Liver (tissue), 3 donors: ENCODE data around the gene SIK3.

Experiments used
- ATF3 ChIP-seq: IDR thresholded peaks from 2 replicates; pipeline ENCODE4 v1.6.1; 2016; ENCODE audit warnings: antibody characterized with exemption
- CTCF ChIP-seq: fragments of 150-350 bp; IDR thresholded peaks from 2 replicates; pipeline ENCODE4 v1.5.1; 2017; ENCODE audit warnings: improper control_type of control experiment, low read depth, low read length; ENCODE audit not compliant: missing input control
- FOXA1 ChIP-seq: IDR thresholded peaks from 2 replicates; pipeline ENCODE4 v1.6.1; 2016; ENCODE audit warnings: antibody characterized with exemption
- GABPA ChIP-seq, 2 donors: IDR thresholded peaks in 1 of 2; conservative IDR thresholded peaks in 1 of 2; 2 replicates each; pipeline ENCODE4 v1.6.1; 2016; ENCODE audit warnings: antibody characterized with exemption in 2 of 2, mild to moderate bottlenecking in 1 of 2, moderate library complexity in 1 of 2
- HNF4A ChIP-seq, 2 donors: conservative IDR thresholded peaks; 2 replicates each; pipeline ENCODE4 v1.6.1; 2016; ENCODE audit warnings: antibody characterized with exemption in 2 of 2, mild to moderate bottlenecking in 2 of 2
- JUND ChIP-seq, 2 donors: IDR thresholded peaks; 2 replicates each; pipeline ENCODE4 v1.6.1; 2016; ENCODE audit warnings: antibody characterized with exemption in 2 of 2
- MAX ChIP-seq: IDR thresholded peaks from 2 replicates; pipeline ENCODE4 v1.6.1; 2016; ENCODE audit warnings: antibody characterized with exemption
- NR2F2 ChIP-seq: IDR thresholded peaks from 2 replicates; pipeline ENCODE4 v1.6.1; 2016; ENCODE audit warnings: antibody characterized with exemption
- RXRA ChIP-seq, 2 donors: IDR thresholded peaks; 2 replicates each; pipeline ENCODE4 v1.6.1; 2017 to 2018; ENCODE audit warnings: antibody characterized with exemption in 2 of 2, mild to moderate bottlenecking in 1 of 2
- SP1 ChIP-seq: IDR thresholded peaks from 2 replicates; pipeline ENCODE4 v1.6.1; 2018; ENCODE audit warnings: antibody characterized with exemption, mild to moderate bottlenecking
- TAF1 ChIP-seq: conservative IDR thresholded peaks from 2 replicates; pipeline ENCODE4 v1.6.1; 2016; ENCODE audit warnings: antibody characterized with exemption, mild to moderate bottlenecking
- ZBTB33 ChIP-seq: IDR thresholded peaks from 2 replicates; pipeline ENCODE4 v1.6.1; 2016; ENCODE audit warnings: antibody characterized with exemption
- TF ChIP-seq, protein P1 (sequence below): IDR thresholded peaks from 2 replicates; pipeline ENCODE4 v1.6.1; 2016; ENCODE audit warnings: antibody characterized with exemption, mild to moderate bottlenecking
- donor health status: healthy.
- donor health status: healthy.

GRCh38 chr11:116793772-116794097 lies 304.5 kb downstream of the SIK3 start:
- TF ChIP-seq CTCF, result no peak
- TF ChIP-seq, protein P1, sequence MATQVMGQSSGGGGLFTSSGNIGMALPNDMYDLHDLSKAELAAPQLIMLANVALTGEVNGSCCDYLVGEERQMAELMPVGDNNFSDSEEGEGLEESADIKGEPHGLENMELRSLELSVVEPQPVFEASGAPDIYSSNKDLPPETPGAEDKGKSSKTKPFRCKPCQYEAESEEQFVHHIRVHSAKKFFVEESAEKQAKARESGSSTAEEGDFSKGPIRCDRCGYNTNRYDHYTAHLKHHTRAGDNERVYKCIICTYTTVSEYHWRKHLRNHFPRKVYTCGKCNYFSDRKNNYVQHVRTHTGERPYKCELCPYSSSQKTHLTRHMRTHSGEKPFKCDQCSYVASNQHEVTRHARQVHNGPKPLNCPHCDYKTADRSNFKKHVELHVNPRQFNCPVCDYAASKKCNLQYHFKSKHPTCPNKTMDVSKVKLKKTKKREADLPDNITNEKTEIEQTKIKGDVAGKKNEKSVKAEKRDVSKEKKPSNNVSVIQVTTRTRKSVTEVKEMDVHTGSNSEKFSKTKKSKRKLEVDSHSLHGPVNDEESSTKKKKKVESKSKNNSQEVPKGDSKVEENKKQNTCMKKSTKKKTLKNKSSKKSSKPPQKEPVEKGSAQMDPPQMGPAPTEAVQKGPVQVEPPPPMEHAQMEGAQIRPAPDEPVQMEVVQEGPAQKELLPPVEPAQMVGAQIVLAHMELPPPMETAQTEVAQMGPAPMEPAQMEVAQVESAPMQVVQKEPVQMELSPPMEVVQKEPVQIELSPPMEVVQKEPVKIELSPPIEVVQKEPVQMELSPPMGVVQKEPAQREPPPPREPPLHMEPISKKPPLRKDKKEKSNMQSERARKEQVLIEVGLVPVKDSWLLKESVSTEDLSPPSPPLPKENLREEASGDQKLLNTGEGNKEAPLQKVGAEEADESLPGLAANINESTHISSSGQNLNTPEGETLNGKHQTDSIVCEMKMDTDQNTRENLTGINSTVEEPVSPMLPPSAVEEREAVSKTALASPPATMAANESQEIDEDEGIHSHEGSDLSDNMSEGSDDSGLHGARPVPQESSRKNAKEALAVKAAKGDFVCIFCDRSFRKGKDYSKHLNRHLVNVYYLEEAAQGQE, result no peak
- TF ChIP-seq HNF4A (conservative IDR thresholded peaks at IDR 0.05), result no peak
- no peak for TF ChIP-seq ZBTB33
- TF ChIP-seq MAX, result no peak
- TF ChIP-seq NR2F2, result no peak
- no peak for TF ChIP-seq RXRA (IDR thresholded peaks at IDR 0.05)
- no peak for TF ChIP-seq ATF3
- TF ChIP-seq TAF1, result no peak
- no peak for TF ChIP-seq FOXA1
- TF ChIP-seq JUND (IDR thresholded peaks at IDR 0.05), result no peak
- TF ChIP-seq GABPA (IDR thresholded peaks at IDR 0.05 in 1 of 2, conservative IDR thresholded peaks at IDR 0.05 in 1 of 2), result no peak
- TF ChIP-seq SP1, result no peak
